Astrocyte (in vitro differentiated cells and primary cell): ENCODE data around the gene SEPTIN12. TPM values are rescaled to one million over a fixed set of nuclear protein-coding genes. Genes with fewer than 3 reads are reported as not detected.

Experiments used
- DNase-seq: peaks from one replicate; pipeline ENCODE4 v3.0.0-alpha.2; 2010; ENCODE audit warnings: low read depth
- FAIRE-seq: peaks from 2 replicates; lab custom pipeline; 2011; peaks lifted over from hg19 to GRCh38; lab: Jason Lieb, UNC
- H2AFZ ChIP-seq: 2 replicates; pipeline ENCODE4 v1.6.0; 2012; ENCODE audit warnings: low read depth, low read length, inconsistent platforms
- H3K27ac ChIP-seq: 2 replicates; pipeline ENCODE4 v1.5.1; 2011; ENCODE audit warnings: low read depth, low read length, inconsistent platforms
- H3K27me3 ChIP-seq: 2 replicates; pipeline ENCODE4 v1.6.0; 2011; ENCODE audit warnings: low read length, inconsistent platforms; ENCODE audit not compliant: insufficient read depth
- H3K36me3 ChIP-seq: 2 replicates; pipeline ENCODE4 v1.5.1; 2011; ENCODE audit warnings: low read length, inconsistent platforms; ENCODE audit not compliant: insufficient read depth
- H3K4me1 ChIP-seq: 2 replicates; pipeline ENCODE4 v1.5.1; 2011; ENCODE audit warnings: low read length, inconsistent platforms; ENCODE audit not compliant: insufficient read depth
- H3K4me2 ChIP-seq: 2 replicates; pipeline ENCODE4 v1.6.0; 2012; ENCODE audit warnings: low read length, inconsistent platforms
- H3K4me3 ChIP-seq: 2 replicates; pipeline ENCODE4 v1.5.1; 2011; ENCODE audit warnings: low read depth, mild to moderate bottlenecking, low read length, inconsistent platforms; ENCODE audit not compliant: insufficient read depth
- H3K79me2 ChIP-seq: 2 replicates; pipeline ENCODE4 v1.6.0; 2012; ENCODE audit warnings: mild to moderate bottlenecking, low read length, inconsistent platforms; ENCODE audit not compliant: insufficient read depth
- H3K9ac ChIP-seq: 2 replicates; pipeline ENCODE4 v1.6.0; 2012; ENCODE audit warnings: mild to moderate bottlenecking, low read length, inconsistent platforms
- H3K9me3 ChIP-seq: 2 replicates; pipeline ENCODE4 v1.5.1; 2012; ENCODE audit warnings: low read depth, mild to moderate bottlenecking, low read length, inconsistent platforms; ENCODE audit not compliant: insufficient read depth
- H4K20me1 ChIP-seq: 2 replicates; pipeline ENCODE4 v1.6.0; 2012; ENCODE audit warnings: low read length, inconsistent platforms; ENCODE audit not compliant: insufficient read depth
- H3K27ac Mint-ChIP-seq: one replicate; pipeline ENCODE4 v1.8.0; 2021; ENCODE audit warnings: mild to moderate bottlenecking, mixed read lengths; ENCODE audit not compliant: unreplicated experiment
- H3K27me3 Mint-ChIP-seq: one replicate; pipeline ENCODE4 v1.8.0; 2021; ENCODE audit warnings: low read depth, mixed read lengths; ENCODE audit not compliant: unreplicated experiment
- H3K36me3 Mint-ChIP-seq: one replicate; pipeline ENCODE4 v1.8.0; 2021; ENCODE audit warnings: low read depth, mixed read lengths; ENCODE audit not compliant: unreplicated experiment
- H3K4me1 Mint-ChIP-seq: one replicate; pipeline ENCODE4 v1.8.0; 2021; ENCODE audit warnings: low read depth, mixed read lengths; ENCODE audit not compliant: unreplicated experiment
- H3K4me3 Mint-ChIP-seq: one replicate; pipeline ENCODE4 v1.8.0; 2021; ENCODE audit warnings: mild to moderate bottlenecking, moderate library complexity, mixed read lengths; ENCODE audit not compliant: unreplicated experiment
- H3K9me3 Mint-ChIP-seq: one replicate; pipeline ENCODE4 v1.8.0; 2021; ENCODE audit warnings: mild to moderate bottlenecking, mixed read lengths; ENCODE audit not compliant: unreplicated experiment
- CTCF ChIP-seq: IDR thresholded peaks from 2 replicates; pipeline ENCODE4 v1.5.1; 2011; ENCODE audit warnings: low read depth, mild to moderate bottlenecking, inconsistent platforms, low read length, moderate library complexity; ENCODE audit not compliant: insufficient read depth
- EZH2 ChIP-seq: IDR thresholded peaks from 2 replicates; pipeline ENCODE4 v1.6.1; 2012; ENCODE audit warnings: mild to moderate bottlenecking, low read length, inconsistent platforms; ENCODE audit not compliant: insufficient read depth
- total RNA-seq: library from RNA; stranded (reverse); gene quantifications from 2 replicates; pipeline ENCODE4 v1.2.1, GENCODE V29; 2021

Gene SEPTIN12
- total RNA-seq, 1 donor from 2014 or later, result 5.9 TPM

- peaks cover 59% of the 10 kb centered on the region for H3K36me3 ChIP-seq
- peaks cover 1% of the 10 kb centered on the region for H3K4me1 Mint-ChIP-seq
- H3K27ac ChIP-seq, result no peak overlapping the region
- peaks cover 39% of the 10 kb centered on the region for H4K20me1 ChIP-seq
- H3K27me3 Mint-ChIP-seq, result no peaks in the 10 kb centered on the region
- peaks cover 13% of the 10 kb centered on the region for H3K36me3 Mint-ChIP-seq
- FAIRE-seq, result no peak
- H3K4me3 ChIP-seq, result no peak overlapping the region
- H2AFZ ChIP-seq, result no peak overlapping the region
- H3K79me2 ChIP-seq, result peaks cover 11% of the 10 kb centered on the region
- no peak for DNase-seq
- H3K9me3 Mint-ChIP-seq, result no peaks in the 10 kb centered on the region
- TF ChIP-seq CTCF, result no peak
- no peak for TF ChIP-seq EZH2
- no peaks in the 10 kb centered on the region for H3K4me1 ChIP-seq
- H3K9ac ChIP-seq, result no peak overlapping the region
- no peak overlapping the region for H3K4me3 Mint-ChIP-seq
- peak overlapping the region; percentile 48 for H3K27ac Mint-ChIP-seq
- no peaks in the 10 kb centered on the region for H3K27me3 ChIP-seq
- no peak overlapping the region for H3K4me2 ChIP-seq
- no peaks in the 10 kb centered on the region for H3K9me3 ChIP-seq
These were observed 37.1 kb upstream of the SEPTIN12 start for GRCh38 chr16:4825196-4825595.

GRCh38 chr16:4820652-4821051, 32.5 kb upstream of the SEPTIN12 start:
- Histone ChIP-seq H3K9ac (no peak overlapping the region), H3K4me1 (no peaks in the 10 kb centered on the region), H3K27me3 (no peaks in the 10 kb centered on the region), H3K4me2 (no peak overlapping the region), H2AFZ (no peak overlapping the region), H3K79me2 (peaks cover 5% of the 10 kb centered on the region), H3K4me3 (no peak overlapping the region), H4K20me1 (peaks cover 24% of the 10 kb centered on the region), H3K9me3 (no peaks in the 10 kb centered on the region), H3K36me3 (peaks cover 51% of the 10 kb centered on the region), H3K27ac (no peak overlapping the region)
- no peak overlapping the region for H3K27ac Mint-ChIP-seq
- FAIRE-seq (no peak), DNase-seq (no peak)
- no peaks in the 10 kb centered on the region for H3K9me3 Mint-ChIP-seq
- no peak overlapping the region for H3K4me3 Mint-ChIP-seq
- TF ChIP-seq EZH2, result no peak
- TF ChIP-seq CTCF, result no peak
- H3K4me1 Mint-ChIP-seq, result no peaks in the 10 kb centered on the region
- peaks cover 25% of the 10 kb centered on the region for H3K36me3 Mint-ChIP-seq
- H3K27me3 Mint-ChIP-seq, result no peaks in the 10 kb centered on the region

GRCh38 chr16:4814542-4815173, 26.5 kb upstream of the SEPTIN12 start:
- Mint-ChIP-seq H3K27me3 (no peaks in the 10 kb centered on the region), H3K36me3 (peaks cover 26% of the 10 kb centered on the region), H3K27ac (no peak overlapping the region), H3K4me1 (no peaks in the 10 kb centered on the region), H3K4me3 (no peak overlapping the region), H3K9me3 (no peaks in the 10 kb centered on the region)
- H3K9me3 ChIP-seq, result no peaks in the 10 kb centered on the region
- H3K79me2 ChIP-seq, result no peaks in the 10 kb centered on the region
- no peak overlapping the region for H3K4me3 ChIP-seq
- no peaks in the 10 kb centered on the region for H3K27me3 ChIP-seq
- FAIRE-seq (no peak), DNase-seq (no peak)
- H3K9ac ChIP-seq, result no peak overlapping the region
- H2AFZ ChIP-seq, result no peak overlapping the region
- H3K36me3 ChIP-seq, result peaks cover 21% of the 10 kb centered on the region
- no peak for TF ChIP-seq CTCF
- H3K27ac ChIP-seq, result no peak overlapping the region
- no peak overlapping the region for H3K4me2 ChIP-seq
- H4K20me1 ChIP-seq, result peaks cover 7% of the 10 kb centered on the region
- H3K4me1 ChIP-seq, result no peaks in the 10 kb centered on the region
